Upper lobe of right lung (tissue), 1 donor: Measurements from ENCODE around the gene ZFHX3. TPM values are rescaled to one million over a fixed set of nuclear protein-coding genes. Genes with fewer than 3 reads are reported as not detected.

Source experiments
- ATAC-seq: fragments of 200-7000 bp; cut with Tn5 transposase; one replicate; pipeline ENCODE4 v1.9.1; 2020; ENCODE audit warnings: mild to moderate bottlenecking, moderate library complexity
- DNase-seq: peaks from one replicate; pipeline ENCODE4 v3.0.0-alpha.2; 2020
- H3K27ac ChIP-seq: fragments of 200-600 bp; one replicate; pipeline ENCODE4 v1.8.0; 2022
- H3K27me3 ChIP-seq: fragments of 200-600 bp; one replicate; pipeline ENCODE4 v1.8.0; 2022; ENCODE audit warnings: mild to moderate bottlenecking
- H3K36me3 ChIP-seq: fragments of 200-600 bp; one replicate; pipeline ENCODE4 v1.8.0; 2022
- H3K4me1 ChIP-seq: fragments of 200-600 bp; one replicate; pipeline ENCODE4 v1.8.0; 2022
- H3K4me3 ChIP-seq: fragments of 200-600 bp; one replicate; pipeline ENCODE4 v1.8.0; 2022; ENCODE audit warnings: mild to moderate bottlenecking
- H3K9me3 ChIP-seq: fragments of 200-600 bp; one replicate; pipeline ENCODE4 v1.8.0; 2022
- intact Hi-C: fragments of 100-400 bp; cut with DNase I; formaldehyde crosslinking; loops from one replicate; pipeline ENCODE4 v1.11.0; 2022
- total RNA-seq: library from RNA; stranded (reverse); fragmentation: NEBNext Ultra II Directional; extraction: Animal tissue kit (Norgen Biotek cat#: 25700); gene quantifications from one replicate; pipeline ENCODE4 v1.2.1, GENCODE V29; 2021
- TF ChIP-seq, protein P1 (sequence below): fragments of 200-600 bp; IDR thresholded peaks from one replicate; pipeline ENCODE4 v1.8.0; 2022; ENCODE audit warnings: antibody characterized with exemption
- donor health status: DM: no; HTN: yes; CAD: no; lungs with severe emphysema.

Gene ZFHX3
- total RNA-seq, 1 donor from 2014 or later: 29.0 TPM

DNA sequence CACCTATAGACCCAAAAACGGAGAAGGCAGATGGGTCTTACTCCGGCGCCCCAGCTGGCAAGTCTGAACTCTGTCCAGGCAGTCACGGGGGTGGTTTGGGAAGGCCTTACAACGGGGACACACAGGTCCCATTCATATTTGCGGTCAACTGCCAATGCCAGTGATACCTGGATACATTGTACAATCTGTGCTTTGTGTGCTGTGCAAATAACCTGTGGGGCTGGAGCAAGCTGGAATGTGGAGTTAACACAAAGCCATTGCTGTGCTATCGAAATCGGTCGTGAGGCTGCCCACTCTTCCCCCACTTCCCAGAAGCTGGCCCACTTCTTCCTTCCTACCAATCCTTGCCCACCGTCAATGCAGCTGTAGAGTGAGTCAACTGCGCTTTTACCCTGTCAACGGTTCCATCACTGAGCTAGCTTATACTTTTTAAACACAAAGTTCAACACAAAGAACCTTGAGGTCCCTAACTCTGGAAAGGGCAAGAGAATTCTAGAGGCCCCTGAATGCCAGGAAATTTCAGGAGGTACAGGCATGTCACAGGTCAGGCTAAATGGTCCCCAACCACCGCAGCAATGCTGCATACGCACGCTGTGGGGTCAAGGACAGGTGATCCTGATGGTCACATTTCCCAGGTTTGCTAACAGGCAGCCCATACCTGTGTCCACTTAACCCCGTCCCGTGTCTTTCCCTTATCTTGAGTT lies 122.8 kb downstream of the ZFHX3 start:
- Histone ChIP-seq H3K27me3 (no peaks in the 10 kb centered on the region), H3K9me3 (no peaks in the 10 kb centered on the region), H3K4me1 (peaks cover 21% of the 10 kb centered on the region), H3K4me3 (no peak overlapping the region), H3K36me3 (no peaks in the 10 kb centered on the region), H3K27ac (no peak overlapping the region)
- intact Hi-C loops: no loop called here
- TF ChIP-seq, protein P1, sequence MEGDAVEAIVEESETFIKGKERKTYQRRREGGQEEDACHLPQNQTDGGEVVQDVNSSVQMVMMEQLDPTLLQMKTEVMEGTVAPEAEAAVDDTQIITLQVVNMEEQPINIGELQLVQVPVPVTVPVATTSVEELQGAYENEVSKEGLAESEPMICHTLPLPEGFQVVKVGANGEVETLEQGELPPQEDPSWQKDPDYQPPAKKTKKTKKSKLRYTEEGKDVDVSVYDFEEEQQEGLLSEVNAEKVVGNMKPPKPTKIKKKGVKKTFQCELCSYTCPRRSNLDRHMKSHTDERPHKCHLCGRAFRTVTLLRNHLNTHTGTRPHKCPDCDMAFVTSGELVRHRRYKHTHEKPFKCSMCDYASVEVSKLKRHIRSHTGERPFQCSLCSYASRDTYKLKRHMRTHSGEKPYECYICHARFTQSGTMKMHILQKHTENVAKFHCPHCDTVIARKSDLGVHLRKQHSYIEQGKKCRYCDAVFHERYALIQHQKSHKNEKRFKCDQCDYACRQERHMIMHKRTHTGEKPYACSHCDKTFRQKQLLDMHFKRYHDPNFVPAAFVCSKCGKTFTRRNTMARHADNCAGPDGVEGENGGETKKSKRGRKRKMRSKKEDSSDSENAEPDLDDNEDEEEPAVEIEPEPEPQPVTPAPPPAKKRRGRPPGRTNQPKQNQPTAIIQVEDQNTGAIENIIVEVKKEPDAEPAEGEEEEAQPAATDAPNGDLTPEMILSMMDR: no peak
- DNase-seq (no peak), ATAC-seq (peak; percentile 59)

DNA sequence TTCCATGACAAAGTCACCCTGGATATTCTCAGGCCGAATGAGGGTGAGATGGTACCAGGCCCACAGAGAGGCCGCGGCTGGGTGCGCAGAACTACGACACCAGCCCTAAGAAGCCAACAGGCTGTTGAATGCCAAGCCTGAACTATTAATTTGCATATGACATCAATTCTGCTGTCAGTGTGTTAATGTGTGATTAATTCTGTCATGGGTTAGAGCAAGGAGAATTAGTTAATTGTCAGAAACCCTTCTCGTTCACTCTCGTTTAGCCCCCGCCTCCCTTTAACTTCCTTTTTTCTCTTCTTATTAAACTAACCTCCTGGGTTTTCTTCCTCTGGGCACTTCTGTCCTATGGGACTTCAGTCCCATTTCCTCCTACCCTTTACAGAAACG lies 123.4 kb downstream of the ZFHX3 start:
- no peak for ATAC-seq

DNA sequence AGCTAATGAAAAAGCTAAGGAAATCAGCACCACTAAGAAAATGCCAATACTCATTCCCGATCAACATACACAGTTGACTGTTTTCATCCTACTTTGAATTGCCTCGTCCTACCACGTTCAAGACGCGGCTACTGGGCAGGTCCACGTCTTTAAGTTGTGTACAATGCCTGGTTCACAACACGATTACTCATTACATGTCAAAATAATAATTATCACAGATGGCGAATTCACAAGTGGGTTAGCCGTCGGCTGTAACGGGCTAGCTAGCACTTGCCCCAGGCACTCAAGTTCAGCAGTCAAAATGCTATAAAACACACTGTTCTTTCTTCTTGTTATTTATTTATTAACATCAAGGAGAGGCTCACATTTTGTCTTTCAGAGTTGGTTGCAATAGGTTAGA lies 124.2 kb downstream of the ZFHX3 start:
- ATAC-seq (no peak), DNase-seq (no peak)
- Histone ChIP-seq H3K27me3 (no peaks in the 10 kb centered on the region), H3K4me3 (no peak overlapping the region), H3K4me1 (peaks cover 21% of the 10 kb centered on the region), H3K27ac (no peak overlapping the region), H3K36me3 (no peaks in the 10 kb centered on the region), H3K9me3 (no peaks in the 10 kb centered on the region)
- intact Hi-C loops: no loop called here
- TF ChIP-seq, protein P1: no peak

More for the DNA sequence above, 123.4 kb downstream of the ZFHX3 start:
- Histone ChIP-seq H3K4me3 (no peak overlapping the region), H3K4me1 (peaks cover 21% of the 10 kb centered on the region), H3K36me3 (no peaks in the 10 kb centered on the region), H3K9me3 (no peaks in the 10 kb centered on the region), H3K27me3 (no peaks in the 10 kb centered on the region), H3K27ac (no peak overlapping the region)
- DNase-seq: no peak
- TF ChIP-seq, protein P1: no peak
- intact Hi-C loops: no loop called here

DNA sequence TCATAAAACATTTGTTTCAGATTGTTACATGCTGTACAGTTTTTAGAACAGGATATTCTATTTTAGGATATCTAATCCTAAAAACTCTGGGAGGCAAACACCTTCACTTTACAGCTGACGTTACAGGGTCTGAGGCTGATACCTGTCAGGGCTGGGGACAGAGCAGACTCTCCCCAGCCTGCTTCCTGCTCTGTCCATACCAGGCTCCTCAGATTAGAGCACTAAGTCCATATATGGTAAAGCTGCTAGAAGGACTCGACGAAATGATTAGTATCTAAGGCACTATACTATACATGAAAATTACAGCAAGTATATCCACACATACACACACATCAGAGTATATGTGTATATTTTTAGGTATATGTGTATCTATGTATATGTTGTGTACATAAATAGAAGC lies 125.2 kb downstream of the ZFHX3 start:
- Histone ChIP-seq H3K36me3 (no peaks in the 10 kb centered on the region), H3K9me3 (no peaks in the 10 kb centered on the region), H3K4me3 (no peak overlapping the region), H3K4me1 (peaks cover 21% of the 10 kb centered on the region), H3K27me3 (no peaks in the 10 kb centered on the region), H3K27ac (no peak overlapping the region)
- TF ChIP-seq, protein P1: no peak
- DNase-seq: no peak
- no peak for ATAC-seq
- intact Hi-C loops: no loop called here

DNA sequence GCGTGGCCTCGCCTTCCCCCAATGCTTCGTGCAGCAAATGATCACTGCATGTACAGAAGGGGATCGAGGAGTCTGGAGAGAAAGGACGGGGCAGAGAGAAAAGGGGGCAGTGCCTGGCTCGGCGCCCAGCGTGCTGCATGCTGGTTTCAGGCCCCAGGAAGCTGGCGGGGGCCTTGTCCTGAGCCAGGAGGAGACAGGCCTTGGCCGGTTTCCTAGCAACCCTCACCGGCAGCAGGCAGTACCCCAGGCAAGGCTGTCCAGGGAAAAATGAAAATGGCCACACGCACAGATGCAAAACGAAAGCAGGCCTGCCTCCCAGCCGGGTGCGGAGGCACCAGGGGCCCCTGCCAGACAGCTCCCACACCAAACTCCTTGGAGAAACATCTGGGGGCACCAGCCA lies 126.3 kb downstream of the ZFHX3 start:
- TF ChIP-seq, protein P1: no peak
- Histone ChIP-seq H3K27me3 (no peaks in the 10 kb centered on the region), H3K4me1 (peaks cover 12% of the 10 kb centered on the region), H3K27ac (no peak overlapping the region), H3K4me3 (no peak overlapping the region), H3K9me3 (no peaks in the 10 kb centered on the region), H3K36me3 (no peaks in the 10 kb centered on the region)
- ATAC-seq (no peak), DNase-seq (no peak)
- intact Hi-C loops: no loop called here

DNA sequence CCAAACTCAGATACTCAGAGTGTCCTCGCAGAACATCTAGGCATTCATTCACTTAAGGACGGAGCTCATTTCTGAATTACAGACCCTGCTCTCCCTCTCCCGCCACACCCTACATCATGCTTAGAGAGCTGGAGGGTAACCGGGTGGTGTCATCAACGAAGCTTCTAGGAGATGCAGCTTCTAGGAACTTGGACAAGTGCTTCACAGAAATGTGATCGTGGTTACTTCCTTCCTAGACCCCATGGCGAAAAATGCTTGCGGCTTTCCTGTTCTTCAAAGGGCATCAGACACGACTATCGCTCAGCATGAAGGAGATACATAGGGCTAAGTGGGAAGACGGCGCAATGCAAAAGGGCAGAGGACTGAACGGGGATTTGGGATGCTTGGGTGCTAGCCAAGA lies 126.8 kb downstream of the ZFHX3 start:
- H3K36me3 ChIP-seq: no peaks in the 10 kb centered on the region
- H3K9me3 ChIP-seq: no peaks in the 10 kb centered on the region
- H3K4me3 ChIP-seq: no peak overlapping the region
- H3K27me3 ChIP-seq: no peaks in the 10 kb centered on the region
- ATAC-seq (peak; percentile 72), DNase-seq (no peak)
- intact Hi-C loops: no loop called here
- TF ChIP-seq, protein P1: no peak
- H3K27ac ChIP-seq: no peak overlapping the region
- peaks cover 11% of the 10 kb centered on the region for H3K4me1 ChIP-seq
